ENCODE data around the gene CRIP2.

DNA sequence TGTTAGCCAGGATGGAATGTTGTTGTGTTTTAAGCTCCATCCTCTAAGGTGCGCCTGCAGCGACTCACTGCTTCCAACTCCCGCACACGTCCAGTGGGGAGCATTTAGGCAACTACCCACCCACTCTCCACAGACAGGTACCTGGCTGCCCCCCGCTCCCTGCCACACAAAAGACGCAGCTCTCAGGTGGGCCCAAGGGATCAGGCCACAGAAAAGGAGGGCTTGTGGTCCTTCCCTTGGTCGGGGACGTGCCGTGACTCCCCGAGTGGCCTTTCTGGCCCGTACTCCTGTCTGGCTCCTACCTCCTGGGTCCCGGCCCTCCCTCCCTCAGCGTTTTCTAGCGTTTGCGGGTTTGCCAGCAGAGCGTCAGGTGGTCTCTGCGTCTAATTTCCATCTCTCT, 32.6 kb downstream of the CRIP2 start:
- TF ChIP-seq POLR2A (IDR thresholded peaks at IDR 0.05), result no peak
- TF ChIP-seq, protein P1, sequence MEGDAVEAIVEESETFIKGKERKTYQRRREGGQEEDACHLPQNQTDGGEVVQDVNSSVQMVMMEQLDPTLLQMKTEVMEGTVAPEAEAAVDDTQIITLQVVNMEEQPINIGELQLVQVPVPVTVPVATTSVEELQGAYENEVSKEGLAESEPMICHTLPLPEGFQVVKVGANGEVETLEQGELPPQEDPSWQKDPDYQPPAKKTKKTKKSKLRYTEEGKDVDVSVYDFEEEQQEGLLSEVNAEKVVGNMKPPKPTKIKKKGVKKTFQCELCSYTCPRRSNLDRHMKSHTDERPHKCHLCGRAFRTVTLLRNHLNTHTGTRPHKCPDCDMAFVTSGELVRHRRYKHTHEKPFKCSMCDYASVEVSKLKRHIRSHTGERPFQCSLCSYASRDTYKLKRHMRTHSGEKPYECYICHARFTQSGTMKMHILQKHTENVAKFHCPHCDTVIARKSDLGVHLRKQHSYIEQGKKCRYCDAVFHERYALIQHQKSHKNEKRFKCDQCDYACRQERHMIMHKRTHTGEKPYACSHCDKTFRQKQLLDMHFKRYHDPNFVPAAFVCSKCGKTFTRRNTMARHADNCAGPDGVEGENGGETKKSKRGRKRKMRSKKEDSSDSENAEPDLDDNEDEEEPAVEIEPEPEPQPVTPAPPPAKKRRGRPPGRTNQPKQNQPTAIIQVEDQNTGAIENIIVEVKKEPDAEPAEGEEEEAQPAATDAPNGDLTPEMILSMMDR (IDR thresholded peaks at IDR 0.05), result no peak
